Epithelial cell of esophagus (primary cell): ENCODE measurements around the gene IL16.

Experiments
- DNase-seq: peaks from one replicate; pipeline ENCODE4 v3.0.0; 2010; ENCODE audit warnings: low read depth
- H3K4me3 ChIP-seq: 2 replicates; pipeline ENCODE4 v1.5.1; 2011; ENCODE audit warnings: mild to moderate bottlenecking, low read length, control low read depth
- CTCF ChIP-seq: IDR thresholded peaks from 2 replicates; pipeline ENCODE4 v1.5.1; 2011; ENCODE audit warnings: low read depth, mild to moderate bottlenecking, low read length, control low read depth, inconsistent platforms; ENCODE audit not compliant: insufficient read depth; ENCODE audit errors: missing control alignments

Gene IL16

GRCh38 chr15:81315452-81316175, 118.9 kb downstream of the IL16 start:
- no peak for DNase-seq
- TF ChIP-seq CTCF: no peak

GRCh38 chr15:81316267-81316666, 119.6 kb downstream of the IL16 start:
- DNase-seq: no peak
- no peak for TF ChIP-seq CTCF

More at GRCh38 chr15:81315452-81316175, 118.9 kb downstream of the IL16 start:
- H3K4me3 ChIP-seq: no peak overlapping the region

GRCh38 chr15:81317642-81318017, 121.0 kb downstream of the IL16 start:
- DNase-seq: no peak
- no peak overlapping the region for H3K4me3 ChIP-seq
- no peak for TF ChIP-seq CTCF

More at GRCh38 chr15:81316267-81316666, 119.6 kb downstream of the IL16 start:
- no peak overlapping the region for H3K4me3 ChIP-seq

- H3K4me3 ChIP-seq: no peak overlapping the region
- TF ChIP-seq CTCF: no peak
- no peak for DNase-seq
These were observed 125.0 kb downstream of the IL16 start for GRCh38 chr15:81321667-81322066.

GRCh38 chr15:81322676-81323253, 126.1 kb downstream of the IL16 start:
- no peak for TF ChIP-seq CTCF
- peak overlapping the region; percentile 89 for H3K4me3 ChIP-seq
- DNase-seq: peak; percentile 74

- peak; percentile 24 for DNase-seq
These were observed 126.9 kb downstream of the IL16 start for GRCh38 chr15:81323559-81323943.

More at GRCh38 chr15:81323559-81323943, 126.9 kb downstream of the IL16 start:
- H3K4me3 ChIP-seq: peak overlapping the region; percentile 89
- TF ChIP-seq CTCF: no peak
